ENCODE measurements around the gene CYP51A1. TPM values are rescaled to one million over a fixed set of nuclear protein-coding genes. Genes with fewer than 3 reads are reported as not detected.
A peak's percentile ranks its signal among the peaks of the same experiment; 100 is the strongest.
"Not testable (repeated sequence)": the region's sequence is repeated elsewhere in the genome, so short reads cannot be mapped to it uniquely, and the experiment has no call there.

The CYP51A1 gene
- total RNA-seq = 60.9 and 68.0 TPM in 2 replicates

- peak; percentile 61 for DNase-seq (ENCODE audit: extremely low read depth, low read depth, low spot score)
Observed at GRCh38 chr7:92134271-92135051, at the start of gene CYP51A1. CYP51A1 (minus strand) TSS chr7:92134477; CDS start chr7:92134364, 113 bp downstream.

- peak; percentile 12 for DNase-seq (ENCODE audit: extremely low read depth, low read depth, low spot score)
Observed at GRCh38 chr7:92178928-92179924, 44.9 kb upstream of the CYP51A1 start, which contains the start of gene LRRD1. LRRD1 (minus strand) TSS chr7:92179142; CDS start chr7:92165202, 13,940 bp downstream.

- DNase-seq (ENCODE audit: extremely low read depth, low read depth, low spot score) = no peak
Observed at GRCh38 chr7:92177362-92177761, 43.1 kb upstream of the CYP51A1 start.

GRCh38 chr7:92169529-92169928 is 35.3 kb upstream of the CYP51A1 start:
- not testable (repeated sequence) for DNase-seq (ENCODE audit: extremely low read depth, low read depth, low spot score)

GRCh38 chr7:92161271-92161670 is 27.0 kb upstream of the CYP51A1 start:
- no peak for DNase-seq (ENCODE audit: extremely low read depth, low read depth, low spot score)

- no peak for DNase-seq (ENCODE audit: extremely low read depth, low read depth, low spot score)
Observed at GRCh38 chr7:92158660-92159575, 24.6 kb upstream of the CYP51A1 start.

- no peak for DNase-seq (ENCODE audit: extremely low read depth, low read depth, low spot score)
Observed at GRCh38 chr7:92156990-92157389, 22.7 kb upstream of the CYP51A1 start.

- DNase-seq (ENCODE audit: extremely low read depth, low read depth, low spot score) = no peak
Observed at GRCh38 chr7:92155108-92155739, 20.9 kb upstream of the CYP51A1 start.

- DNase-seq (ENCODE audit: extremely low read depth, low read depth, low spot score) = no peak
Observed at GRCh38 chr7:92150450-92151017, 16.3 kb upstream of the CYP51A1 start.

GRCh38 chr7:92149736-92150239 is 15.5 kb upstream of the CYP51A1 start:
- DNase-seq (ENCODE audit: extremely low read depth, low read depth, low spot score) = no peak

- not testable (repeated sequence) for DNase-seq (ENCODE audit: extremely low read depth, low read depth, low spot score)
Observed at GRCh38 chr7:92143192-92143880, 9.1 kb upstream of the CYP51A1 start.

GRCh38 chr7:92142791-92143190 is 8.5 kb upstream of the CYP51A1 start:
- DNase-seq (ENCODE audit: extremely low read depth, low read depth, low spot score) = not testable (repeated sequence)

- no peak for DNase-seq (ENCODE audit: extremely low read depth, low read depth, low spot score)
Observed at GRCh38 chr7:92141161-92141560, 6.9 kb upstream of the CYP51A1 start.

- DNase-seq (ENCODE audit: extremely low read depth, low read depth, low spot score) = no peak
Observed at GRCh38 chr7:92137557-92137956, 3.3 kb upstream of the CYP51A1 start.

GRCh38 chr7:92135052-92135889 is 994 bp upstream of the CYP51A1 start:
- no peak for DNase-seq (ENCODE audit: extremely low read depth, low read depth, low spot score)

GRCh38 chr7:92133737-92134270 is 473 bp downstream of the CYP51A1 start:
- no peak for DNase-seq (ENCODE audit: extremely low read depth, low read depth, low spot score)

- DNase-seq (ENCODE audit: extremely low read depth, low read depth, low spot score) = no peak
Observed at GRCh38 chr7:92133133-92133736, 1.0 kb downstream of the CYP51A1 start.
